DOHH2 (cell line): Measurements from ENCODE around the gene C1orf105.

Experiments
- EZH2phosphoT487 ChIP-seq: fragments of 200-600 bp; sonication (generic); IDR thresholded peaks from 2 replicates; pipeline ENCODE4 v1.6.1; 2017; ENCODE audit warnings: borderline replicate concordance, mild to moderate bottlenecking, antibody characterized with exemption, low read length, moderate library complexity, mixed read lengths
- TF ChIP-seq, protein P1 (sequence below): fragments of 200-600 bp; sonication (generic); IDR thresholded peaks from one replicate; pipeline ENCODE4 v1.5.1; 2014; ENCODE audit warnings: antibody characterized with exemption, mild to moderate bottlenecking, low read depth, low read length; ENCODE audit not compliant: poor library complexity, severe bottlenecking

GRCh38 chr1:172386046-172386445 lies 34.4 kb upstream of the C1orf105 start:
- TF ChIP-seq, protein P1, sequence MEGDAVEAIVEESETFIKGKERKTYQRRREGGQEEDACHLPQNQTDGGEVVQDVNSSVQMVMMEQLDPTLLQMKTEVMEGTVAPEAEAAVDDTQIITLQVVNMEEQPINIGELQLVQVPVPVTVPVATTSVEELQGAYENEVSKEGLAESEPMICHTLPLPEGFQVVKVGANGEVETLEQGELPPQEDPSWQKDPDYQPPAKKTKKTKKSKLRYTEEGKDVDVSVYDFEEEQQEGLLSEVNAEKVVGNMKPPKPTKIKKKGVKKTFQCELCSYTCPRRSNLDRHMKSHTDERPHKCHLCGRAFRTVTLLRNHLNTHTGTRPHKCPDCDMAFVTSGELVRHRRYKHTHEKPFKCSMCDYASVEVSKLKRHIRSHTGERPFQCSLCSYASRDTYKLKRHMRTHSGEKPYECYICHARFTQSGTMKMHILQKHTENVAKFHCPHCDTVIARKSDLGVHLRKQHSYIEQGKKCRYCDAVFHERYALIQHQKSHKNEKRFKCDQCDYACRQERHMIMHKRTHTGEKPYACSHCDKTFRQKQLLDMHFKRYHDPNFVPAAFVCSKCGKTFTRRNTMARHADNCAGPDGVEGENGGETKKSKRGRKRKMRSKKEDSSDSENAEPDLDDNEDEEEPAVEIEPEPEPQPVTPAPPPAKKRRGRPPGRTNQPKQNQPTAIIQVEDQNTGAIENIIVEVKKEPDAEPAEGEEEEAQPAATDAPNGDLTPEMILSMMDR = no peak
- no peak for TF ChIP-seq EZH2phosphoT487
